ENCODE results near the gene CYP1A1. TPM values are rescaled to one million over a fixed set of nuclear protein-coding genes. Genes with fewer than 3 reads are reported as not detected.

Gene CYP1A1
- total RNA-seq, 2 experiments from 2014 or later: 1.2 to 2.8 TPM

GRCh38 chr15:74709892-74710291, 15.4 kb downstream of the CYP1A1 start:
- ATAC-seq: no peak
- DNase-seq: no peak
- CTCF ChIA-PET: interaction anchor here (1.0 kb wide), 1 partner anchor 75 kb away, joined by 4 read pairs; no protein-coding TSS in a partner anchor
- H3K4me1 Mint-ChIP-seq: peaks cover 14% of the 10 kb centered on the region
- H3K4me3 Mint-ChIP-seq: no peak overlapping the region
- H3K27ac Mint-ChIP-seq: peak overlapping the region; percentile 71
- H3K9me3 Mint-ChIP-seq (ENCODE audit: low read depth): no peaks in the 10 kb centered on the region
- peaks cover 21% of the 10 kb centered on the region for H3K27me3 Mint-ChIP-seq
- H3K36me3 Mint-ChIP-seq: no peaks in the 10 kb centered on the region

GRCh38 chr15:74709011-74709410, 16.3 kb downstream of the CYP1A1 start:
- CTCF ChIA-PET: interaction anchor here (1.0 kb wide), 1 partner anchor 74 kb away, joined by 4 read pairs; no protein-coding TSS in a partner anchor
- H3K4me3 Mint-ChIP-seq: no peak overlapping the region
- DNase-seq (no peak), ATAC-seq (no peak)
- no peak overlapping the region for H3K27ac Mint-ChIP-seq
- H3K4me1 Mint-ChIP-seq: peaks cover 14% of the 10 kb centered on the region
- no peaks in the 10 kb centered on the region for H3K36me3 Mint-ChIP-seq
- peaks cover 21% of the 10 kb centered on the region for H3K27me3 Mint-ChIP-seq
- H3K9me3 Mint-ChIP-seq (ENCODE audit: low read depth): no peaks in the 10 kb centered on the region

- CTCF ChIA-PET: interaction anchor here (1.0 to 1.7 kb wide), 4 partner anchors 10 to 74 kb away, joined by 3 to 4 read pairs (median 4); no protein-coding TSS in a partner anchor
- ATAC-seq: no peak
- H3K27ac Mint-ChIP-seq: peak overlapping the region; percentile 100
- peaks cover 39% of the 10 kb centered on the region for H3K4me1 Mint-ChIP-seq
- no peak for DNase-seq
- peaks cover 5% of the 10 kb centered on the region for H3K27me3 Mint-ChIP-seq
- H3K36me3 Mint-ChIP-seq: peaks cover 2% of the 10 kb centered on the region
- peak overlapping the region; percentile 99 for H3K4me3 Mint-ChIP-seq
- no peaks in the 10 kb centered on the region for H3K9me3 Mint-ChIP-seq (ENCODE audit: low read depth)
These were observed 28.5 kb downstream of the CYP1A1 start for GRCh38 chr15:74696808-74697207.

GRCh38 chr15:74696398-74696729, 29.0 kb downstream of the CYP1A1 start:
- DNase-seq: no peak
- H3K9me3 Mint-ChIP-seq (ENCODE audit: low read depth): no peaks in the 10 kb centered on the region
- peaks cover 2% of the 10 kb centered on the region for H3K27me3 Mint-ChIP-seq
- CTCF ChIA-PET: interaction anchor here (0.8 to 1.7 kb wide), 6 partner anchors 10 to 75 kb away, joined by 3 to 4 read pairs (median 3); no protein-coding TSS in a partner anchor
- peaks cover 2% of the 10 kb centered on the region for H3K36me3 Mint-ChIP-seq
- H3K4me3 Mint-ChIP-seq: peak overlapping the region; percentile 99
- peaks cover 39% of the 10 kb centered on the region for H3K4me1 Mint-ChIP-seq
- peak overlapping the region; percentile 100 for H3K27ac Mint-ChIP-seq
- no peak for ATAC-seq

GRCh38 chr15:74695597-74696397, 29.5 kb downstream of the CYP1A1 start, which contains the start of gene EDC3:
TSS of gene EDC3 (minus strand) at chr15:74696024. CDS start at chr15:74675124, 20,900 bp downstream.
- CTCF ChIA-PET: interaction anchor here (0.8 to 1.7 kb wide), 6 partner anchors 9 to 75 kb away, joined by 3 to 4 read pairs (median 3); no protein-coding TSS in a partner anchor
- Mint-ChIP-seq H3K4me1 (peaks cover 39% of the 10 kb centered on the region), H3K27me3 (peaks cover 2% of the 10 kb centered on the region), H3K36me3 (peaks cover 2% of the 10 kb centered on the region), H3K4me3 (peak within 1 kb of the TSS; percentile 99), H3K27ac (peak within 1 kb of the TSS; percentile 100), H3K9me3 (ENCODE audit: low read depth) (no peaks in the 10 kb centered on the region)
- DNase-seq: peak; percentile 90
- ATAC-seq: peak; percentile 91

GRCh38 chr15:74692327-74692726, 33.0 kb downstream of the CYP1A1 start:
- CTCF ChIA-PET: no interaction called here
- ATAC-seq: no peak
- DNase-seq: no peak
- Mint-ChIP-seq H3K27me3 (no peaks in the 10 kb centered on the region), H3K36me3 (peaks cover 4% of the 10 kb centered on the region), H3K27ac (no peak overlapping the region), H3K4me3 (no peak overlapping the region), H3K4me1 (peaks cover 37% of the 10 kb centered on the region), H3K9me3 (ENCODE audit: low read depth) (no peaks in the 10 kb centered on the region)

- H3K27ac Mint-ChIP-seq: peak overlapping the region; percentile 15
- CTCF ChIA-PET: interaction anchor here (0.6 to 2.3 kb wide), 6 partner anchors 12 to 85 kb away, joined by 3 to 6 read pairs (median 4); partner anchors contain the start of gene EDC3
- no peak for ATAC-seq
These were observed 41.6 kb downstream of the CYP1A1 start for GRCh38 chr15:74683758-74684157.

GRCh38 chr15:74682954-74683353, 42.4 kb downstream of the CYP1A1 start:
- H3K9me3 Mint-ChIP-seq (ENCODE audit: low read depth): peaks cover 3% of the 10 kb centered on the region
- ATAC-seq (no peak), DNase-seq (no peak)
- no peak overlapping the region for H3K4me3 Mint-ChIP-seq
- H3K27ac Mint-ChIP-seq: no peak overlapping the region
- CTCF ChIA-PET: interaction anchor here (1.0 to 2.3 kb wide), 3 partner anchors 13 to 86 kb away, joined by 4 to 6 read pairs (median 6); partner anchors contain the start of gene EDC3
- H3K4me1 Mint-ChIP-seq: peaks cover 9% of the 10 kb centered on the region
- peaks cover 29% of the 10 kb centered on the region for H3K36me3 Mint-ChIP-seq
- no peaks in the 10 kb centered on the region for H3K27me3 Mint-ChIP-seq

More at GRCh38 chr15:74683758-74684157, 41.6 kb downstream of the CYP1A1 start:
- Mint-ChIP-seq H3K36me3 (peaks cover 29% of the 10 kb centered on the region), H3K4me1 (peaks cover 9% of the 10 kb centered on the region), H3K9me3 (ENCODE audit: low read depth) (peaks cover 3% of the 10 kb centered on the region), H3K27me3 (no peaks in the 10 kb centered on the region), H3K4me3 (no peak overlapping the region)
- no peak for DNase-seq

GRCh38 chr15:74680456-74680855, 44.9 kb downstream of the CYP1A1 start:
- Mint-ChIP-seq H3K27ac (no peak overlapping the region), H3K4me1 (peaks cover 9% of the 10 kb centered on the region), H3K9me3 (ENCODE audit: low read depth) (peaks cover 3% of the 10 kb centered on the region), H3K36me3 (peaks cover 25% of the 10 kb centered on the region), H3K27me3 (no peaks in the 10 kb centered on the region), H3K4me3 (no peak overlapping the region)
- CTCF ChIA-PET: interaction anchor here (0.8 kb wide), 1 partner anchor 1006 kb away, joined by 5 read pairs; no protein-coding TSS in a partner anchor
- no peak for DNase-seq
- no peak for ATAC-seq

- H3K36me3 Mint-ChIP-seq: peaks cover 8% of the 10 kb centered on the region
- CTCF ChIA-PET: interaction anchor here (1.3 kb wide), 1 partner anchor 95 kb away, joined by 3 read pairs; no protein-coding TSS in a partner anchor
These were observed 48.5 kb downstream of the CYP1A1 start for GRCh38 chr15:74676801-74677200.

GRCh38 chr15:74674161-74674560, 51.2 kb downstream of the CYP1A1 start:
- CTCF ChIA-PET: no interaction called here
- Mint-ChIP-seq H3K9me3 (ENCODE audit: low read depth) (no peaks in the 10 kb centered on the region), H3K4me1 (no peaks in the 10 kb centered on the region), H3K27me3 (no peaks in the 10 kb centered on the region), H3K4me3 (no peak overlapping the region), H3K36me3 (peaks cover 12% of the 10 kb centered on the region), H3K27ac (no peak overlapping the region)
- no peak for DNase-seq
- ATAC-seq: no peak

More at GRCh38 chr15:74676801-74677200, 48.5 kb downstream of the CYP1A1 start:
- H3K27ac Mint-ChIP-seq: no peak overlapping the region
- peaks cover 2% of the 10 kb centered on the region for H3K4me1 Mint-ChIP-seq
- no peaks in the 10 kb centered on the region for H3K9me3 Mint-ChIP-seq (ENCODE audit: low read depth)
- DNase-seq: no peak
- ATAC-seq: no peak
- H3K27me3 Mint-ChIP-seq: no peaks in the 10 kb centered on the region
- no peak overlapping the region for H3K4me3 Mint-ChIP-seq

- CTCF ChIA-PET: interaction anchor here (1.0 kb wide), 1 partner anchor 102 kb away, joined by 3 read pairs; no protein-coding TSS in a partner anchor
- Mint-ChIP-seq H3K27me3 (no peaks in the 10 kb centered on the region), H3K27ac (no peak overlapping the region), H3K36me3 (peaks cover 14% of the 10 kb centered on the region), H3K4me3 (no peak overlapping the region), H3K4me1 (no peaks in the 10 kb centered on the region), H3K9me3 (ENCODE audit: low read depth) (no peaks in the 10 kb centered on the region)
- no peak for ATAC-seq
- DNase-seq: no peak
These were observed 55.7 kb downstream of the CYP1A1 start for GRCh38 chr15:74669627-74670026.

Data from activated CD8-positive, alpha-beta memory T cell treated with anti-CD3 and anti-CD28 coated beads, Interleukin-2, amount 10 ng/mL, durations not matched to agents 7 days and 5 days (primary cell).